Smooth muscle cell (in vitro differentiated cells): ENCODE measurements around the gene PYCR2. TPM values are rescaled to one million over a fixed set of nuclear protein-coding genes. Genes with fewer than 3 reads are reported as not detected.

Experiments
- DNase-seq: peaks from one replicate; lab custom pipeline; 2025; ENCODE audit not compliant: unreplicated experiment; lab: John Stamatoyannopoulos, UW
- H2AFZ ChIP-seq: fragments of 200-600 bp; sonication (generic); 2 replicates; pipeline ENCODE4 v1.6.0; 2016; ENCODE audit warnings: antibody characterized with exemption, low read depth, mild to moderate bottlenecking
- H3F3A ChIP-seq: fragments of 200-600 bp; sonication (generic); 2 replicates; pipeline ENCODE4 v1.6.0; 2017; ENCODE audit warnings: antibody characterized with exemption, low read depth
- H3K27ac ChIP-seq: fragments of 200-600 bp; sonication (generic); 2 replicates; pipeline ENCODE4 v1.5.1; 2016; ENCODE audit warnings: low read depth, mild to moderate bottlenecking
- H3K27me3 ChIP-seq: fragments of 200-600 bp; sonication (generic); 2 replicates; pipeline ENCODE4 v1.6.1; 2016; ENCODE audit warnings: low read depth, mild to moderate bottlenecking
- H3K36me3 ChIP-seq: fragments of 200-600 bp; sonication (generic); 2 replicates; pipeline ENCODE4 v1.5.1; 2016; ENCODE audit warnings: low read depth
- H3K4me1 ChIP-seq: fragments of 200-600 bp; sonication (generic); 2 replicates; pipeline ENCODE4 v1.5.1; 2016; ENCODE audit warnings: low read depth
- H3K4me2 ChIP-seq: fragments of 200-600 bp; sonication (generic); 2 replicates; pipeline ENCODE4 v1.6.0; 2016; ENCODE audit warnings: mild to moderate bottlenecking
- H3K4me3 ChIP-seq: fragments of 200-600 bp; sonication (generic); 2 replicates; pipeline ENCODE4 v1.5.1; 2016; ENCODE audit warnings: mild to moderate bottlenecking
- H3K79me2 ChIP-seq: fragments of 200-600 bp; sonication (generic); 2 replicates; pipeline ENCODE4 v1.6.0; 2016; ENCODE audit warnings: low read depth, mild to moderate bottlenecking
- H3K9ac ChIP-seq: fragments of 200-600 bp; sonication (generic); 2 replicates; pipeline ENCODE4 v1.6.0; 2016; ENCODE audit warnings: low read depth
- H3K9me3 ChIP-seq: fragments of 200-600 bp; sonication (generic); replicated peaks from 2 replicates; pipeline ENCODE4 v1.5.1; 2016; ENCODE audit warnings: low read depth
- H4K20me1 ChIP-seq: fragments of 200-600 bp; sonication (generic); 2 replicates; pipeline ENCODE4 v1.6.0; 2016; ENCODE audit warnings: low read depth
- WGBS: methylation state at CpG from one replicate; pipeline ENCODE4 v1.1.7; 2016; ENCODE audit warnings: low lambda C conversion rate; 5-methylcytosine and 5-hydroxymethylcytosine counted together
- polyA plus RNA-seq: library from polyadenylated mRNA; unstranded; fragments of >200 nt; fragmentation: Nextera tagmentation; extraction: Ambion mirVana; gene quantifications from 2 replicates; pipeline ENCODE4 v1.2.1, GENCODE V29; 2016
- total RNA-seq: library from RNA; depleted of rRNA; stranded (reverse); fragments of >200 nt; gene quantifications from 2 replicates; pipeline ENCODE4 v1.2.3, GENCODE V29; 2014
- TF ChIP-seq, protein P1 (sequence below): fragments of 200-600 bp; sonication (generic); IDR thresholded peaks from 2 replicates; pipeline ENCODE4 v1.5.1; 2017; ENCODE audit warnings: borderline replicate concordance, mild to moderate bottlenecking, antibody characterized with exemption; ENCODE audit not compliant: insufficient read depth, poor library complexity, severe bottlenecking

PYCR2 gene
- total and polyA plus RNA-seq, 2 experiments from 2014 or later = 20.1 to 40.5 TPM

DNA sequence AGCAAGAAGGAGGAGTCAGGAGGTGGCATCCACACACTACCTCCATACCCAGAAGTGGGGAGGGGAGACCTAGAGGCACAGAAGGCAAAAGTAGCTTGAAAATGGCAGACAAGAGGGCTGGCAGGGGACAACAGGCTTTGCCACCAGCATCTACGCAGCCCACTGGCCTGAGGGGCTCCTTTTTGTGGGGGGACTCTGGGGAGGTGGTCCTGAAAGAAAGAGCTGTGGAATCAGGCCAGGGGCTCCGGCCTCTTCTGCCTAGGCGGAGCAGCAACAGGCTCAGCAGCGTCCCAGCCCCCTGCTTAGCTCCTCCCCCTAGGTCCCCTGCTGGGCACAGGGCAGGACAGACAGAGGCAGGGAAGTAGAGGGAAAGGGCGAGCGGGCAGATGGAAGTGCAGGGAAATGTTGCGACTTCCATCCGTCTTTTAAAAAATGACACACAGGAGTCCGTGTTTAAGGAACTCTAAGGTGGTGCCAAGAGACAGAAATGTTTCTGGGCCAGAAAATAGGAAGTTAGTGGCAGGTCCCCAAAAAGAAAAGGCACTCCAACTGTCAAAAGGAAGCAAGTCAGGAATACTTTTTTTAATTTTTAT is 27.0 kb upstream of the PYCR2 start:
- no peak overlapping the region for H2AFZ ChIP-seq
- H3K36me3 ChIP-seq = no peaks in the 10 kb centered on the region
- no peak overlapping the region for H3K4me2 ChIP-seq
- peaks cover 24% of the 10 kb centered on the region for H3K27me3 ChIP-seq
- no peaks in the 10 kb centered on the region for H3F3A ChIP-seq
- H3K4me3 ChIP-seq = no peak overlapping the region
- no peak overlapping the region for H3K27ac ChIP-seq
- no peaks in the 10 kb centered on the region for H3K79me2 ChIP-seq
- 42% methylated on average over 9 of the region's 9 CpGs for WGBS
- no peaks in the 10 kb centered on the region for H3K9me3 ChIP-seq
- H3K4me1 ChIP-seq = peaks cover 3% of the 10 kb centered on the region
- H4K20me1 ChIP-seq = no peaks in the 10 kb centered on the region
- TF ChIP-seq, protein P1, sequence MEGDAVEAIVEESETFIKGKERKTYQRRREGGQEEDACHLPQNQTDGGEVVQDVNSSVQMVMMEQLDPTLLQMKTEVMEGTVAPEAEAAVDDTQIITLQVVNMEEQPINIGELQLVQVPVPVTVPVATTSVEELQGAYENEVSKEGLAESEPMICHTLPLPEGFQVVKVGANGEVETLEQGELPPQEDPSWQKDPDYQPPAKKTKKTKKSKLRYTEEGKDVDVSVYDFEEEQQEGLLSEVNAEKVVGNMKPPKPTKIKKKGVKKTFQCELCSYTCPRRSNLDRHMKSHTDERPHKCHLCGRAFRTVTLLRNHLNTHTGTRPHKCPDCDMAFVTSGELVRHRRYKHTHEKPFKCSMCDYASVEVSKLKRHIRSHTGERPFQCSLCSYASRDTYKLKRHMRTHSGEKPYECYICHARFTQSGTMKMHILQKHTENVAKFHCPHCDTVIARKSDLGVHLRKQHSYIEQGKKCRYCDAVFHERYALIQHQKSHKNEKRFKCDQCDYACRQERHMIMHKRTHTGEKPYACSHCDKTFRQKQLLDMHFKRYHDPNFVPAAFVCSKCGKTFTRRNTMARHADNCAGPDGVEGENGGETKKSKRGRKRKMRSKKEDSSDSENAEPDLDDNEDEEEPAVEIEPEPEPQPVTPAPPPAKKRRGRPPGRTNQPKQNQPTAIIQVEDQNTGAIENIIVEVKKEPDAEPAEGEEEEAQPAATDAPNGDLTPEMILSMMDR = no peak
- no peak for DNase-seq
- H3K9ac ChIP-seq = no peak overlapping the region

DNA sequence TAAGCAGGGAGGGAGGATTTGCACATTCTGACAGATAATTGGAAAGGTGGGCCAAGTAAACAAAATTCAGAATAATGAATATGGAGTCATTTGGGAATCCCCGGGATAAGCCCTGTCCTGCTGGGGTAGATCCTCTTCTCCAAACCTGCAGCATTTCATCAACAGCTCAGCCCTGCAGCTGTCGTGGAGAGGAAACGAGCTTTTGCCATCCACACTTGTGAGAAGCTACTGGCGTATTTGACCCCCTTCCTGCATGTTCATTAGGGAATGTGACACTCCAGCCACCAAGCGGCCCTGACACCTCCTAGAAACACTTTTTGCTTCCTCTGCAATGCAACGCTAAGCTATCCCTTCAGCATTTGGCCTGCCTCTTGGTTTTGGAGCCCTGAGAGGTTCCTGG is 25.0 kb upstream of the PYCR2 start:
- no peak overlapping the region for H3K4me2 ChIP-seq
- TF ChIP-seq, protein P1 = no peak
- no peak overlapping the region for H3K4me3 ChIP-seq
- DNase-seq = no peak
- no peak overlapping the region for H3K9ac ChIP-seq
- peaks cover 24% of the 10 kb centered on the region for H3K27me3 ChIP-seq
- no peaks in the 10 kb centered on the region for H3K9me3 ChIP-seq
- H2AFZ ChIP-seq = no peak overlapping the region
- H4K20me1 ChIP-seq = no peaks in the 10 kb centered on the region
- WGBS = 41% methylated on average over 6 of the region's 6 CpGs
- H3K4me1 ChIP-seq = peaks cover 8% of the 10 kb centered on the region
- H3K36me3 ChIP-seq = no peaks in the 10 kb centered on the region
- H3F3A ChIP-seq = no peaks in the 10 kb centered on the region
- no peak overlapping the region for H3K27ac ChIP-seq
- no peaks in the 10 kb centered on the region for H3K79me2 ChIP-seq

DNA sequence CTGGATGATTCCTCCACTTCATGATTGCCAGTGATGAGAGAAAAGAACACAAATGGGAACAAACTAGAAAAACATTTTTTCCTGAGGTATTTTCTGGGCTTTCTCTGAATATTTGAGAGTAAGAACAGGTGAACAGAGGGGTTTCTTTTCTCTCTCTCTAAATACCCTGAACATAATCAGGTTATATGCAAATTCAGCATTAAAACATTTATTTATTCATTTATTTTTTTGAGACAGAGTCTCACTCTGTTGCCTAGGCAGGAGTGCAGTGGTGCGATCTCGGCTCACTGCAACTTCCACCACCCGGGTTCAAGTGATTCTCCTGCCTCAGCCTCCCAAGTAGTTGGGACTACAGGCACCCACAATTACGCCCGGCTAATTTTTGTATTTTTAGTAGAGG is 22.8 kb upstream of the PYCR2 start:
- Histone ChIP-seq H3F3A (no peaks in the 10 kb centered on the region), H3K9me3 (no peaks in the 10 kb centered on the region), H3K27me3 (peaks cover 23% of the 10 kb centered on the region), H3K79me2 (no peaks in the 10 kb centered on the region), H4K20me1 (no peaks in the 10 kb centered on the region), H3K27ac (no peak overlapping the region), H3K4me2 (no peak overlapping the region), H3K4me1 (peaks cover 8% of the 10 kb centered on the region), H2AFZ (no peak overlapping the region), H3K4me3 (no peak overlapping the region), H3K36me3 (no peaks in the 10 kb centered on the region), H3K9ac (no peak overlapping the region)
- TF ChIP-seq, protein P1 = no peak
- 94% methylated on average over 5 of the region's 5 CpGs for WGBS
- no peak for DNase-seq

DNA sequence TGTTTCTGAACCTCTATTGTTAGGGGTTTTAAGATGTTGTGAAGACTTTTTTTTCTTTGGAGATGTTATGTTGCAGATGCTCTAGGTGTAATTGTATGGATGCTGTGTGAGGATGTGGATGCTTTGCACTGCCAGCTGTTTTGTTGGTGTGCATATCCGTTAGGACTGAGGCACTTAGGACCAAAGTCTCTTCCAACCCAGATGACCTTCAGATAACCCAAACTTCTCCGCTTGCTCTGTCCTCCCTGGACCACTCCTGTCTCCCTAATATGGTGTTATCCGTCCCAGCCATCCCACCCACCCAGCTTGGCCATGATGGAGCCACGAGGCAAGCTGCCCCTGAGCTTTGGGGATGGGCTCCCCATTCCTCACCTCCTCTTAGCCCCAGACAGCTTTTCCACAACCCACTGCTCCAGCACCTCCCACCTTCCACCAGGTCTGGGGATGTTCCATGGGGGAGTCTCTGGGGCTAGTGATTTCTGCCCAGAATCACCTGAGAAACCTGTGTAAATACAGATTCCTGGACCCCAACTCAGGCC is 22.1 kb upstream of the PYCR2 start:
- H3F3A ChIP-seq = no peaks in the 10 kb centered on the region
- DNase-seq = no peak
- 51% methylated on average over 4 of the region's 4 CpGs for WGBS
- no peak overlapping the region for H3K27ac ChIP-seq
- peaks cover 8% of the 10 kb centered on the region for H3K4me1 ChIP-seq
- H3K79me2 ChIP-seq = no peaks in the 10 kb centered on the region
- H2AFZ ChIP-seq = no peak overlapping the region
- H3K4me3 ChIP-seq = no peak overlapping the region
- peaks cover 21% of the 10 kb centered on the region for H3K27me3 ChIP-seq
- H4K20me1 ChIP-seq = no peaks in the 10 kb centered on the region
- no peak overlapping the region for H3K9ac ChIP-seq
- no peak overlapping the region for H3K4me2 ChIP-seq
- H3K36me3 ChIP-seq = no peaks in the 10 kb centered on the region
- no peaks in the 10 kb centered on the region for H3K9me3 ChIP-seq
- TF ChIP-seq, protein P1 = no peak
